ENCODE results near the gene CORO2A.

The CORO2A gene

GRCh38 chr9:98087420-98088354 lies 104.8 kb downstream of the CORO2A start:
- Histone ChIP-seq H3K23ac (ENCODE audit: low read length) (no peak overlapping the region), H3K79me1 (ENCODE audit: low read length) (no peaks in the 10 kb centered on the region), H2BK5ac (ENCODE audit: low read length) (no peak overlapping the region), H3K9ac (ENCODE audit: low read length) (peak overlapping the region; percentile 45), H3K4me2 (ENCODE audit: low read length) (peak overlapping the region; percentile 49), H3K4ac (ENCODE audit: low read depth, low read length) (no peak overlapping the region), H3K56ac (ENCODE audit: low read length) (peak overlapping the region; percentile 79), H3K27ac (ENCODE audit: low read depth, low read length) (no peak overlapping the region), H3K4me1 (ENCODE audit: control insufficient read depth, low read depth, low read length) (peaks cover 2% of the 10 kb centered on the region), H3K18ac (ENCODE audit: low read length) (no peak overlapping the region), H4K8ac (ENCODE audit: low read depth, low read length) (no peak overlapping the region), H4K5ac (ENCODE audit: low read length) (no peak overlapping the region), H3K4me3 (ENCODE audit: low read length) (no peak overlapping the region), H3K36me3 (ENCODE audit: control insufficient read depth, insufficient read depth, low read length) (no peaks in the 10 kb centered on the region), H3K27me3 (ENCODE audit: insufficient read depth, low read length, poor library complexity) (no peaks in the 10 kb centered on the region), H3K79me2 (ENCODE audit: control insufficient read depth, insufficient read depth, low read length) (no peaks in the 10 kb centered on the region), H2AK5ac (ENCODE audit: low read length) (no peak overlapping the region), H2BK120ac (ENCODE audit: low read depth, low read length) (no peak overlapping the region), H2BK15ac (replicated peaks; ENCODE audit: low read depth) (no peak overlapping the region)
- no CpG with 5 or more reads among the region's 92 CpGs for WGBS (ENCODE audit: extremely low coverage, insufficient coverage, low lambda C conversion rate)
- DNase-seq = peak; percentile 81

- H3K79me1 ChIP-seq (ENCODE audit: low read length) = no peaks in the 10 kb centered on the region
- no peak overlapping the region for H4K5ac ChIP-seq (ENCODE audit: low read length)
- no peaks in the 10 kb centered on the region for H3K27me3 ChIP-seq (ENCODE audit: insufficient read depth, low read length, poor library complexity)
- peak overlapping the region; percentile 29 for H4K8ac ChIP-seq (ENCODE audit: low read depth, low read length)
- H3K4me2 ChIP-seq (ENCODE audit: low read length) = no peak overlapping the region
- no peak for DNase-seq
- no peak overlapping the region for H3K23ac ChIP-seq (ENCODE audit: low read length)
- H3K4me1 ChIP-seq (ENCODE audit: control insufficient read depth, low read depth, low read length) = no peaks in the 10 kb centered on the region
- H3K56ac ChIP-seq (ENCODE audit: low read length) = no peak overlapping the region
- H3K9ac ChIP-seq (ENCODE audit: low read length) = no peak overlapping the region
- H2BK5ac ChIP-seq (ENCODE audit: low read length) = no peak overlapping the region
- no peak overlapping the region for H2BK120ac ChIP-seq (ENCODE audit: low read depth, low read length)
- H3K36me3 ChIP-seq (ENCODE audit: control insufficient read depth, insufficient read depth, low read length) = peaks cover 1% of the 10 kb centered on the region
- H3K4ac ChIP-seq (ENCODE audit: low read depth, low read length) = no peak overlapping the region
- no peak overlapping the region for H3K18ac ChIP-seq (ENCODE audit: low read length)
- H3K27ac ChIP-seq (ENCODE audit: low read depth, low read length) = no peak overlapping the region
- whole genome bisulfite sequencing (ENCODE audit: extremely low coverage, insufficient coverage, low lambda C conversion rate) = no CpG with 5 or more reads among the region's 4 CpGs
- no peak overlapping the region for H2BK15ac ChIP-seq (replicated peaks; ENCODE audit: low read depth)
- H3K4me3 ChIP-seq (ENCODE audit: low read length) = no peak overlapping the region
- no peaks in the 10 kb centered on the region for H3K79me2 ChIP-seq (ENCODE audit: control insufficient read depth, insufficient read depth, low read length)
- no peak overlapping the region for H2AK5ac ChIP-seq (ENCODE audit: low read length)
Measured at GRCh38 chr9:98086461-98086860, 106.0 kb downstream of the CORO2A start.

- Histone ChIP-seq H3K4ac (ENCODE audit: low read depth, low read length) (no peak overlapping the region), H3K4me3 (ENCODE audit: low read length) (no peak overlapping the region), H3K4me1 (ENCODE audit: control insufficient read depth, low read depth, low read length) (no peaks in the 10 kb centered on the region), H4K8ac (ENCODE audit: low read depth, low read length) (peak overlapping the region; percentile 29), H3K79me2 (ENCODE audit: control insufficient read depth, insufficient read depth, low read length) (no peaks in the 10 kb centered on the region), H3K18ac (ENCODE audit: low read length) (no peak overlapping the region), H4K5ac (ENCODE audit: low read length) (no peak overlapping the region), H2BK120ac (ENCODE audit: low read depth, low read length) (no peak overlapping the region), H3K36me3 (ENCODE audit: control insufficient read depth, insufficient read depth, low read length) (peaks cover 6% of the 10 kb centered on the region), H3K27me3 (ENCODE audit: insufficient read depth, low read length, poor library complexity) (no peaks in the 10 kb centered on the region), H2AK5ac (ENCODE audit: low read length) (no peak overlapping the region), H2BK15ac (replicated peaks; ENCODE audit: low read depth) (no peak overlapping the region), H3K56ac (ENCODE audit: low read length) (no peak overlapping the region), H3K23ac (ENCODE audit: low read length) (no peak overlapping the region), H3K27ac (ENCODE audit: low read depth, low read length) (no peak overlapping the region), H3K4me2 (ENCODE audit: low read length) (no peak overlapping the region), H3K9ac (ENCODE audit: low read length) (no peak overlapping the region), H2BK5ac (ENCODE audit: low read length) (no peak overlapping the region), H3K79me1 (ENCODE audit: low read length) (no peaks in the 10 kb centered on the region)
- peak; percentile 87 for DNase-seq
- no CpG with 5 or more reads among the region's 7 CpGs for WGBS (ENCODE audit: extremely low coverage, insufficient coverage, low lambda C conversion rate)
Measured at GRCh38 chr9:98085944-98086343, 106.5 kb downstream of the CORO2A start.

DNA sequence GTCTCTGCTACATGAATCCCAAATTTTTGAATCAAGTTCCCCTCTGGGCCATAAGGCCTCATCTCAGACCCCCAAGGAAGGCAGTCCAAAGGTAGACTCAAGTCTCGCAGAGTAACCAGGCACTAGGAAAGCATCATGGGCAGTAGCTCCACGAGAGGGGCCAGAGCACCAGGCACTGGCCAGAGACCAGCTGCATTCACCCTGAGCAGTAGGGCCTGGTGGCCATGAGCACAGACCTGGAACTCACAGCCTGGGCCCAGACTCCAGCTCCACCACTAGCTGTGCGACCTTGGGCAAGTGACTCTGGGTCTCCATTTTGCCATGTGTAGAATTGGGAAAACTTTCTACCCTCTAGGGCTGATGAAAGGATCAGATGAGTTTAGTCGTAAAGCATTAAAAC lies 107.4 kb downstream of the CORO2A start:
- H3K56ac ChIP-seq (ENCODE audit: low read length) = no peak overlapping the region
- WGBS (ENCODE audit: extremely low coverage, insufficient coverage, low lambda C conversion rate) = no CpG with 5 or more reads among the region's 4 CpGs
- no peak overlapping the region for H3K4ac ChIP-seq (ENCODE audit: low read depth, low read length)
- H3K4me2 ChIP-seq (ENCODE audit: low read length) = no peak overlapping the region
- H3K27me3 ChIP-seq (ENCODE audit: insufficient read depth, low read length, poor library complexity) = no peaks in the 10 kb centered on the region
- H2BK5ac ChIP-seq (ENCODE audit: low read length) = no peak overlapping the region
- H2BK120ac ChIP-seq (ENCODE audit: low read depth, low read length) = no peak overlapping the region
- no peak overlapping the region for H3K27ac ChIP-seq (ENCODE audit: low read depth, low read length)
- H3K36me3 ChIP-seq (ENCODE audit: control insufficient read depth, insufficient read depth, low read length) = peaks cover 8% of the 10 kb centered on the region
- no peak overlapping the region for H3K23ac ChIP-seq (ENCODE audit: low read length)
- H4K8ac ChIP-seq (ENCODE audit: low read depth, low read length) = no peak overlapping the region
- H2AK5ac ChIP-seq (ENCODE audit: low read length) = no peak overlapping the region
- no peak for DNase-seq
- no peak overlapping the region for H3K4me3 ChIP-seq (ENCODE audit: low read length)
- H3K9ac ChIP-seq (ENCODE audit: low read length) = no peak overlapping the region
- no peaks in the 10 kb centered on the region for H3K79me2 ChIP-seq (ENCODE audit: control insufficient read depth, insufficient read depth, low read length)
- H3K79me1 ChIP-seq (ENCODE audit: low read length) = no peaks in the 10 kb centered on the region
- no peak overlapping the region for H3K18ac ChIP-seq (ENCODE audit: low read length)
- no peak overlapping the region for H2BK15ac ChIP-seq (replicated peaks; ENCODE audit: low read depth)
- H3K4me1 ChIP-seq (ENCODE audit: control insufficient read depth, low read depth, low read length) = no peaks in the 10 kb centered on the region
- no peak overlapping the region for H4K5ac ChIP-seq (ENCODE audit: low read length)

- Histone ChIP-seq H3K4me1 (ENCODE audit: control insufficient read depth, low read depth, low read length) (no peaks in the 10 kb centered on the region), H2BK15ac (replicated peaks; ENCODE audit: low read depth) (no peak overlapping the region), H2AK5ac (ENCODE audit: low read length) (no peak overlapping the region), H2BK120ac (ENCODE audit: low read depth, low read length) (no peak overlapping the region), H3K4me2 (ENCODE audit: low read length) (no peak overlapping the region), H3K27me3 (ENCODE audit: insufficient read depth, low read length, poor library complexity) (no peaks in the 10 kb centered on the region), H3K79me2 (ENCODE audit: control insufficient read depth, insufficient read depth, low read length) (no peaks in the 10 kb centered on the region), H4K8ac (ENCODE audit: low read depth, low read length) (no peak overlapping the region), H3K27ac (ENCODE audit: low read depth, low read length) (no peak overlapping the region), H3K4ac (ENCODE audit: low read depth, low read length) (no peak overlapping the region), H3K56ac (ENCODE audit: low read length) (no peak overlapping the region), H3K79me1 (ENCODE audit: low read length) (no peaks in the 10 kb centered on the region), H3K4me3 (ENCODE audit: low read length) (no peak overlapping the region), H3K9ac (ENCODE audit: low read length) (no peak overlapping the region), H3K23ac (ENCODE audit: low read length) (no peak overlapping the region), H2BK5ac (ENCODE audit: low read length) (no peak overlapping the region), H3K36me3 (ENCODE audit: control insufficient read depth, insufficient read depth, low read length) (peaks cover 8% of the 10 kb centered on the region), H4K5ac (ENCODE audit: low read length) (no peak overlapping the region), H3K18ac (ENCODE audit: low read length) (no peak overlapping the region)
- DNase-seq = no peak
- WGBS (ENCODE audit: extremely low coverage, insufficient coverage, low lambda C conversion rate) = no CpG with 5 or more reads among the region's 3 CpGs
Measured at GRCh38 chr9:98084396-98084795, 108.0 kb downstream of the CORO2A start.

Data from mesendoderm (in vitro differentiated cells).